NCI-H345 treated with DMSO at 0.1 percent for 48 hours (cell line): ENCODE results near the gene PPIE.

Experiments
- DNase-seq: peaks from one replicate; lab custom pipeline; 2025; ENCODE audit not compliant: unreplicated experiment; lab: John Stamatoyannopoulos, UW

Gene PPIE

DNA sequence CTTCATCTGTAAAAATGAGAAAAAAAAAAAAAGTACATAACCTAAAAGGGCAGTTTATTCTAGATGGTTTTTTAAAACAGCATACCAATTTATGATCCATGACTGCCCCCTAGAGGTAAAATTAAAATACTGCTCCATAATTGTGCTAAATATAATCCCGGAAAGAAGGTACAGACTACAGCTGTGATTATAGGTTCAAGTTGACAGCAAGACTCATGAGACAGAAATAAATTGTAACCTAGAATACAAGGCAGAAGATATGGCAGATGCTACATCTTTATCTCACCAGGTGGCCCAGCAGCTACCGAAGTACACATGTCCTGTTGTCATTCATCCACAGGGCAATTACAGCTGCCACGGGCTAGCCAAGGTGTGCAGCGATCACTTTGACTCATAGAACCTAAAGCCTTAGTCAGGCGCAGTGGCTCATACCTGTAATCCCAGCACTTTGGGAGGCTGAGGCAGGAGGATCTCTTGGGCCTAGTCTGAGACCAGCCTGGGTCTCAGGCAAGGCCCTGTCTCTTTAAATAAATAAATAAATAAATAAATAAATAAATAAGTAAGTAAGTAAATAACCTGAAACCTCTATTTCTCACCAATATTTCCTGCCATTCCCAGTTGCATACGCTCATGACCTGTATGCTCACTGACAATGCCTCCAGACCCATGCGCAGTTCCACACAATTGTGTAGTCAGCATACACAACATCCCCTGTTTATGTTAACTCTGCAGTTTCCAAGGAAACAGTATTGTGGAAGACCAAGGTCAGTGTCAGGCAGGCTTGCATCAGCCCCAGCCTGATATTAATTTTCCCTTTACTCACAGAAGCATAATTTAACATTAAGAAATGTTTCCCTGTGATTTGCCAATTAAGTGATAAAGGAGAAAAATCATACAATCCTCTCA is 18.3 kb upstream of the PPIE start:
- peak; percentile 65 for DNase-seq

DNA sequence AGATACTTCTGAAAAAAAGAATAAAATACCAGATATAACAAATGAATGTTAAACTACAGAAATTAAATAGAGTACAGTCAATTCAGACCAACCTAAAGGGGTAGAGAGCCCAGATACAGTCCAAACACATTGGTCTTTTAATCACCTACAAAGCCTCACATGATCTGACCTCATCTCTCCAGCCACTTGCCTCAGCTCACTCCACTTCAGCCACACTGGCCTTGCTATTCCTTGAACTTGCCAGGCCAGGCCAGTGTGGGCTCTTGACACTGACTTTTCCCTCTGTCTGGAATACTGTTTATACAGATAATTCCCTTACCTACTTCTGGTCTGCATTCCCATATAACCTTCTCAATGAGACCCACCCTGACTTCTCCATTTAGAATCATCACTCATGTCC is 17.0 kb upstream of the PPIE start:
- DNase-seq, result no peak

DNA sequence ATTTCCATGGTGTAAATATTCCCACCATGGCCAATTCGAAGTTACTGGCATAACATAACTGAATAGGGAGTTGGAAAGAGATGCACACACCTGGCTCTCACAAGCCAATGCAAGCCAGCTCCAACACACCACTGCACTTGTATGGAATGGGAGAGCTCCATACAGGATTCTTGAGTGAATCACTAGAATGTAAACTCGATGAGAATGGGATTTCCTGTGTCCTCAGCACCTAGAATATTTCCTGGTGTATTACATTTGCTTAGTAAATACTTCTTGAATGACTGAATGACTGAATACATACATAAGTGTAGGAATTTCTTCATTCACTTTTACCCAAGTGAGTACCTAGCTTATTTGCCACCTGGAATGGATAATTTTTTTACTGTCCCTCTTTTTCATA is 16.2 kb upstream of the PPIE start:
- no peak for DNase-seq

DNA sequence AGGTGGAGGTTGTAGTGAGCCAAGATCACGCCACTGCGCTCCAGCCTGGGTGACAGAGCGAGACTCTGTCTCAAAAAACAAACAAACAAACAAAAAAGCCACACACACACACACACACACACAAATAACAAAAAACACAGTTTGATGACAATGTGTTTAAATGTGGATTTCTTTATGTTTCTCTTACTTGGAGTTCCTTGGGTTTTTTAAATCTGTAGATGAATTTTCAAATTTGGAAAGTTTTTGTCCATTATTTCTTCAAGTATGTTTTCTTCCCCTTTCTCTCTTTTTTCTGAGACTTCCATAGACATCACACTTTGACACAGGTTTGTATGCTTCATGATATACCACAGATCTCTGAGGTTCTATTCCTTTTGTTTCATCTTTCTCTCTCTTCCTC is 12.1 kb upstream of the PPIE start:
- DNase-seq, result no peak

DNA sequence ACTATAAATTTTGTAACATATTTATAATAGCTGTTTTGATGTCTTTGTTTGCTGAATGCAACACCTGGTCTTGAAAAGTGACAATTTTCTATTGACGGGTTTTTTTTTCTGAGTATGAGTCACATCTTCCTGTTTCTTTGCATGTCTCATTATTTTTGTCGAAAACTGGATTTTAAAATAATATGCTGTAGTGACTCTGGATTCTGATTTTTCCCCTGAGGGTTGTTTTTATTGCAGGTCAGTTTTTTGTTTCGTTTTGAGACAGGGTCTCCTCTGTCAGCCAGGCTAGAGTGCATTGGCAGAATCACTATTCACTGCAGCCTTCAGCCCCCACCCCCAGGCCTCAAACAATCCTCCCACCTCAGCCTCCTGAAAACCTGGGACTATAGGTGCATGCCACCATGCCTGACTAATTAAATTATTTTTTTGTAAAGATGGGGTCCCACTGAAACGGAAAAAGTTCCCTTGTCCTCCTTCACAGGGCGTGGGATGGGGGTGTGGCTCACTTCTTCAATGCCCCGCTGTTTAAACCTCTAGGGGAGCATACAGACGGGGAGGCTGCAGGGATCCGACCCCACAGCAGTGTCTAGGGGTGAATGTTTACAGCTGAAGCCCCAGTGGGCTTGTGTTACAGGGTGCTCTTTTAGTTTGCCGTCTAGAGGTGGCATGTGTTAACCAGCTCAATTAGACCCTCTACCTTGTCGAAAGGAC is 11.3 kb upstream of the PPIE start:
- DNase-seq, result no peak

DNA sequence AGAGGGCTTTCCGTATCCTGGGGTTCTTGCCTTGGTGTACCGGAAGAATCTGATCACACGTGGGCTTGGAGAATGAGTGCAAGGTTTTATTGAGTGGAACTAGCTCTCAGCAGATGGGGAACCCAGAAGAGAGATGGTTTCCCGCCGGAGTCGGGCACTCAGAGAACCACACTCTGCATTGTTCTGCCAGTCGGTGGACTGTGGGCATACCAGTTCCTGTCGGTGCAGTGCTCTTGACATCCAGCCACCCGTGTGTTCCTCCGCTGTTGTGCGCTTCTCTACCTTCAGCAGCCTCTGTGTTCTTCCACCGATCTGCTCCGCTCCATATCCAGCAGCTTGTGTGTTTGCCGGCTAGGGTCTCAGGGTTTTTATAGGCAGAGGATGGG is 10.8 kb upstream of the PPIE start:
- no peak for DNase-seq

DNA sequence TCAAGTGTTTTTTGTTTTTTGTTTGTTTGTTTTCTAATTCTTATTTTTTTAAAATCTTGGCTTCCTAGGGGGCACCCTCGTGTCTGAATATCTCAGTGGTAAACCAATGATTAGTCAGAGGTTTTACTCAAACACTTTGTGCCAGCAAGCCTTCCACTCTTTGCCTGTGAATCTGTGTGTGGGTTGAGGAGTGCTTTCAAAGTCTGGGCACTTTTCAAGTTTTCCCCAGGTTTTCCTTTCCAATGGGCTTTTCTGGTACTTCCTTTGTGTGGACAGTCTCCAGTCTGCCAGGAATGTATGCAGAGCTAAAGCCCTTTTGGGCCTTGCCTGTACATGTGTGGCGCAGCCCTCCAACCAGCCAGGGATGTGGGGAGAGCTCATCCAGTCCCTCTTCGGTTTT is 9.7 kb upstream of the PPIE start:
- DNase-seq, result no peak

DNA sequence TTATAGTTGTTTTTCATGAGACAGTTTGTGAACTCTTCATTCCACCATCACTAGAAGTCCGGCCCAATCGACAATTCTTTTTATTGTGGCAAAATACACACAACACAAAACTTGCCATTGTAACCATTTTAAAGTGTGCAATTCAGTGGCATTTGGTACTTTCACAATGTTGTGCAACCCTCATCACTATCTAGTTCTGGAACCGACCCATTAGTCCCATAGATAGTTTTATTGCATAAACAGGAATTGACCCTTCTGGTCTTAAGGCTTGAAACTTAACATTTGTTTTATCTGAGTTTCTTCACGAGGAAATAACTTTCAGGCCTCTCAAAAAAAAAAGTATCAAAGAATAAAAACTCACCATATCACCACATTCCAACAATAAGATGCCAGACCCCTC is 8.8 kb upstream of the PPIE start:
- DNase-seq, result no peak

DNA sequence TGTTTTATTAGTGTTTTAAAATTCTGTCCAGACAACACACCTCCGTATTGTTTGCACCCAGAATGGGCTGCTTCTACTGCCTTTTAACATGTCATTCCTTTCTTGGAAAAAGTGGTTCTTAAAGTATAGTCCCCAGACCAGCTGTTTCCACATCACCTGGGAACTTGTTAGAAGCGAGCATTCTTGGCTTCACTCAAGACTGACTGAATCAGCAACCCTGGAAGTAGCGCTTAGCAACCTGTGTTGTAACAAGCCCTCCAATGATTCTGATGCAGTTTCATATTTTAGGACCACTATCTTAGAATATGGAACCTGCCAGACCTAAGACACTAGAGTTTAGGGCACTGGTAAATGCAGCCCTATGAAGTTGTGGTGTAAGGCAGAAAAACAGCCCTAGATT is 6.0 kb upstream of the PPIE start:
- no peak for DNase-seq

DNA sequence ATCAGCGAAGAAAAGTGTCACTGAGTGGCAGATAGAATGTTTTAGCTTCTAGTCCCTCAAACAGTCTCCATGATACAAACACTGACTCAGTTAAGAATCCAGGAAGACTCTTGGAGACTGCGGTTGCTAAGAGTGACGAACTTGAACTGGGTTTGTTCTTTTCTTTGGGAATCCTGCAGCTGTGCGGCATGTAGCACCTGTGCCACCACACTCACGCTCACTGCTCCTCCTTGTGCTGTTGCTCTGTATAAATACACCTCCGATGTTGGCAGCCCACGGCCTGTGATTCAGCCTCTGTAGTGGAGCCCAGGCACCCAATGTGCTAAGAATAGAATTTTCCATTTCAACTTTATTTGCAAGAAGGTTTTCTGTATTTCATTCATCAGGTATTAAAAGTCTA is 5.5 kb upstream of the PPIE start:
- DNase-seq, result no peak

DNA sequence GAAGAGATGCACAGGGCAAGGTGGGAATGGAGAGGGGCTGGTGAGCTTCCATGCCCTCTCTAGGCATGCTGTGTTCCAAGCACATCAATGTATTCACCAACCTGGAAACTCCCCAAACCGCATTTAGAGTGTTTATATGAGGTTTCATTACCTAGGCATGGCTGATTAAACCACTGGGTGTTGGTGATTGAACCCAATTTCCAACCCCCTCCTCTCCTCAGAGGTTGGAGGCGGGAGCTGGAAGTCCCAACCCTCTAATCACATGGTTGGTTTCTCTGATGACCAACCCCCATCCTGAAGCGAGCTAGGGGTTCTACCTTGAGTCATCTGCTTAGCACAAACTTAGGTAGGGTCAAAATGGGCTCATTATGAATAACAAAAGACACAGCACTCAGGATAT is 3.0 kb upstream of the PPIE start:
- DNase-seq, result no peak

DNA sequence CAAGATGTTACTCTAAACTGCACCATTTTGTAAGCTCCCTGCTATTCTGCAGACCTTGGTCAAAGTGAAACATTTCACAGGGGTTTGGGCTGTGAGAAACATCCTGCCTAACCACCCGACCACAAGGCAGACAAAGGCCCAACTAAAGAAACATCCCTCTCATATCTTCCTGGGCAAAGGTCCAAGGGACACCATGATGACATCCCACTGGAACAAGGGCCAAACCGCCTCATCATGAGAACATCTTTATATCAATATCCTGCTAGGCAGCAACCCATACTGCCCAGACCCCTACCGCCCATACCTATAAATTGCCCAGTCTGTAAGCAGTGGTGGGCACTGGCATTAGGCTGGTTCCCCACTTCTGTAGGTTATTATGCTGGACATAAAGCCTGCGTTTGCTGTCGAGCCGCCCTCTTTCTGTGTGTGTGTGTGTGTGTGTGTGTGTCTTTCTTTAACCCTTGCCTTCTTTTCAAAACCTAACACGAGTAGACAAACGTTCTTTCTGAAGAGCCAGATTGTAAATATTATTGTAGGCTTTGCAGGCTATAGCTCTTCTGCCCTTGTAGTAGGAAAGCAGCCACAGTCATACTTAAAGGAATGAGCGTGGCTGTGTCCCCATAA is 1.0 kb upstream of the PPIE start:
- DNase-seq, result no peak

DNA sequence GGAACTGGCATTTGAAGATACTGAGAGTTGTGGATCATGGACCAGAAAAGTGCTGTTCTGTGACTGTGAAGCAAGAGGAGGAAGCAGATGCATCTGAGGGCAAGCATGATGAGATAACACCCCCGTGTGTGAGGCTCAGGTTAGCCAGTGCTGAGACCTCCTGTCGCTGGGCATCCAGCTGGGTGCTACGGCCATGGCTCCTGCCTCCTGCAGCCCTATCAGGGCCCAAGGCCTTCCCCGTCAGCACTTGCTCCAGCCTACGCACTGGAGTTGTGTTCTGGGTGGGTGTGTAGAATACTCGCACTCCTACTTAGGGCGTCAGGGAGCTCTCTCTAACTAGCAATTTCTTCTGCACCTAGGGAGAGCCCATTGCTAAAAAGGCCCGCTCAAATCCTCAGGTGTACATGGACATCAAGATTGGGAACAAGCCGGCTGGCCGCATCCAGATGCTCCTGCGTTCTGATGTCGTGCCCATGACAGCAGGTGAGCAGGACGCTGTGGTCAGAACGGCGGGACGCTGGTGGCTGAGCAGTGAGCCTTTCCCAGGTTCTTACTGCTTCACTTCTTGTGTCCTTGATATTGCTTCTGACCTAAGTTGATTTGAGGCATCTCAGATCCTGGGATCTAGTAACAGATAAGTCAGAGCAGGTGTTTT is 6.5 kb downstream of the PPIE start:
- DNase-seq, result no peak

DNA sequence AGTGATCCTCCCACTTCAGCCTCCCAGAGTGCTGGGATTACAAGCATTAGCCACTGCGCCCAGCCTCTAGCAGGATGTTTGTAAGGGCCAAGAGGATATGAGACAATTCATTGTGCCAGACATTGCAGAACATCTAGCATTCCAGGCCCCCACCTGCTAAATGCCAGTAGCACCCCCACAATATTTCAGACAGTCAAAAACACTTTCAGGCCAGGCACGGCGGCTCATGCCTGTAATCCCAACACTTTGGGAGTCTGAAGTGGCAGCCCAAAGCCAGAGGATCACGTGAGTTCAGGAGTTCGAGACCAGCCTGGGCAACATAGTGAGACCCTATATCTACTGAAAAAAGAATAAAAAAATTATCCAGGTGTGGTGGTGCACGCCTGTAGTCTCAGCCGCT is 12.9 kb downstream of the PPIE start:
- DNase-seq, result no peak

DNA sequence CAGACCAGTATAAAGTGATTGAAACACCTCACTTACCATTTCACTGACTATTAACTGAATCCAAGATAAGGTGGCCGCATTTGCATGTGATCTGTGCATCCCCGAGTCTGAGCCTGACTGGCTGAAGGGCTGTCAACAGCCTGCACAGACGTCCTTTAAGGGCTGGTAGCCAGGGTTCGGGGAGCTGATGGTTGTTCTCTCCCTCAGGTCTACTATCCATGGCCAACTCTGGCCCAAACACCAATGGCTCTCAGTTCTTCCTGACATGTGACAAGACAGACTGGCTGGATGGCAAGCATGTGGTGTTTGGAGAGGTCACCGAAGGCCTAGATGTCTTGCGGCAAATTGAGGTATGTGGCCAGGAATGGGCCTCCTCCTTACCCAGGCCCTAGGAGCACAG is 14.0 kb downstream of the PPIE start:
- no peak for DNase-seq

DNA sequence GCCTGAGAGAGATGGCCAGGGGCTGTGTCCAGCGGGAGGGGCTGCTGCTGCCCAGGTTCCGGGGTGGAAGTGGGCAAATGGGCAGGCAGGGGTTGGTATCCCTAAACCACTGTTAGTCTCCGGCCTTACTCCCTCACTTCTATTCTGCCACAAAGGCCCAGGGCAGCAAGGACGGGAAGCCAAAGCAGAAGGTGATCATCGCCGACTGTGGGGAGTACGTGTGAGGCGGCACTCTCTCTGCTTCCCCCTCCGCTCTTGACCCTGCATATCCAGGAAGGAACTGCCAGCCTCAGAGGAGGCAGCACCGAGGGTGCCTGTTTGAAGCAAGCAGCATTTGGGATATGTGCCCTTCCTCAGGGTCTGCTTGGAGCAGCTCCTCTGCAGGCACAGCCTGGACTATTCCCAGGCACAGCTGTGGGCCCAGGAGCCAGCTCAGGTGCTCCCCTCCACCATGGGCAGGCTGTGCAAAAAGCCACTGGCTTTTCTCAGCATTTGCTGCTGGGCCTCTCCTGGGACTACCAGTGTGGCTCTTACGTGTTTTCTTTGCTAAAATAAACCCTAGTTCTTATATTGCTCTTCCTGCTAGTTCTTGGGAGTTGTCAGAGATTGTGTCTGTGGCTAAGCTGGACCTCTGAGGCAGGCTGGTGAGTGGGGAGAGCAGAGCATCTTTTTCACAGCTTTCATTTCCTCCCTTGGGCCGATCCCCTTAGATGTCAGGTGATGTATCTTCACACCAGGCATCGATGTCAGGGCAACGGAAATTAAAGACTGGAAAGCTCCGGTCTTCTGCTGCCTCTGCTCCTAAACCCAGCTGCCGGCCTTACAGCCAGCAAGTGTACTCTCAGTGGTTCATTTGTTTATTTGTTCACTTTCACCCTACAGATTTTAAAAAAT is 14.7 kb downstream of the PPIE start:
- DNase-seq, result no peak

DNA sequence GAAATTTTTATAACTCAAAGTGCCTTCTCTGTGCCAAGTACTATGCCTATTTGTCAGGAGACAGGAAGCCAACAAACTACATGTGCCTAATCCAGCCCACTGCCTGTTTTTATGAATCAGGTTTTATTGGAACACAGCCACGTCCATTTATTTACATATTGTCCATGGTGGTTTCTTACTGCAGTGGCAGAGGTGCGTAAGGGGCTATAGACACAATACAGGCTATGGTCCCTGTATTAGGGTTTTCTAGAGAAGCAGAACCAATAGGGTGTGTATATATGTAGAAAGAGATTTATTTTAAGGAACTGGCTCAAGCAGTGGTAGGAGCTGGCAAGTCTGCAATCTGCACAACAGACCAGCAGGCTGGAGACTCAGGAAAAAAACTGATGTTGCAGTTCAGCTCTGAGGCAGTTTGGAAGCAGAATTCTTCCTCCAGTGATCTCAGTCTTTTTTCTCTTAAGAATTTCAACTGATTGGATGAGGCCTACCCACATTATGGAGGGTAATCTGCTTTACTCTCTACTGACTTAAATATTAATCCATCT is 15.4 kb downstream of the PPIE start:
- no peak for DNase-seq

DNA sequence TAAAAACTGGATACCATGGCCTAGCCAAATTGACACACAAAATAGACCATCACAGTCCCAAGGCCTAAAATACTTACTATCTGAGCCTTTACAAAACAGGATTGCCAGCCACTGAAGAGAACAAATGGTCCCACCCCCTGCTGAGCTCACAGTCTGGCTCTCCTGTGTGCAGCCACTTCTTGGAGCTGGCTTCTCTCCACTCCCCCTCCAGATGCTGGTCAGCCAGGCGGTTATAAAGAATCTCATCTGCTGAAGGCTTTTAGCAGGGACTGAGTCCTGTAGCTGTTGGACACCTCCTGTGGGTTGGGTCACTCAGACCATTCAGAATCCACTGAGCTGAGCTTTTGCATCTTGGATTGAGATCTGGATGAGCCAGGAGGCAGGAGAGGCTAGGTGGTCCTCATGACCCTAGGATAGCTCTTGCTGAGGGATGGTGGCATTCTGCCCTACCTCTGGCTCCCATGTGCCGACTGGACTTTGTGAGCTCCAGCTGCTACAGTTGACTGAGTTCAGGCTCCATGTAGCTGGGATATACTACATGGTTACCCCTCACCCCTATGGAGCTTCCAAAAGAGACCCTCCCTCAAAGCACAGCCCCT is 16.3 kb downstream of the PPIE start:
- DNase-seq, result no peak

DNA sequence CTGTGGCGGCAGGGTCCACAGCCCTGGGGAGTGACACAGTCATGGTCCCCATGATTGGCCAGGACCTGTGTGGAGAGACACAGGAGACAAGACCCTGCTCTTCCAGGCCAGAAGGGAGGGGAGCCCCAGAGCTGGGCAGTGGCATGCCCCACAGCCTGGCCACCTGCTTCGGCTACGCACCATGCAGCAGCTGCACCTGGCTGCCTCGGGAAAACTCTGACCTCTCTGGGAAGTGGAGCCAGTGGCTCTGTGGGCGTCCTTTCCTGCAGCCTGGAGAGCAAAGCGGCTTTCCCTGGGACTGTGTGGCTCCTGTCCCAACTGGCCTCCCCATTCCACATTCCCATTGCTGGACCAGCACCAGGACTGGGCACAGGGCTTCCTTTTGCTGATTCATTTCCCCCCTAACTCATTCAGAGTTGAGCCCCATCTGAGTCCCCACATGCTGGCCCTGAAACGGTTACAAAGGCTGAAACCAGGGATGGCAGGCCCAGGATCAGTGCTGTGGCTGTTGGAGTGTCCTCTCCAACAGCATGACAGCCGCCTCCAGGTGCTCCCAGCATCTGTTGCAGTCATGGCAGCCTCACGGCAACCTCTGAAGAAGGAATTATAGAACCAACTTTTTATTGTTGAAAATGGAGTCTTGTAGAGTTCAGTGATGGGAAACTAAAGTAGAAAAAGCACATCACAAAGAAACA is 17.4 kb downstream of the PPIE start:
- no peak for DNase-seq
